Effector memory CD8-positive, alpha-beta T cell (primary cell): ENCODE measurements around the gene COL2A1.

Experiments
- ATAC-seq: fragments of 150-1000 bp; cut with Tn5 transposase; replicated peaks from 2 replicates; pipeline ENCODE4 v1.10.0; 2021; ENCODE audit warnings: mild to moderate bottlenecking, moderate library complexity
- DNase-seq, 3 experiments: peaks; one replicate each; pipeline ENCODE4 v3.0.0; 2021
- H3K27ac Mint-ChIP-seq, 2 donors: one replicate each; pipeline ENCODE4 v1.8.0; 2022; ENCODE audit warnings: mild to moderate bottlenecking in 2 of 2, mixed read lengths in 2 of 2, moderate library complexity in 2 of 2
- H3K27me3 Mint-ChIP-seq, 2 donors: one replicate each; pipeline ENCODE4 v1.8.0; 2022; ENCODE audit warnings: mixed read lengths in 2 of 2
- H3K36me3 Mint-ChIP-seq: one replicate; pipeline ENCODE4 v1.8.0; 2022; ENCODE audit warnings: mild to moderate bottlenecking, moderate library complexity, mixed read lengths; ENCODE audit not compliant: insufficient read depth
- H3K4me1 Mint-ChIP-seq, 2 donors: one replicate each; pipeline ENCODE4 v1.8.0; 2022; ENCODE audit warnings: low read depth in 2 of 2, mixed read lengths in 2 of 2
- H3K4me3 Mint-ChIP-seq, 2 donors: one replicate each; pipeline ENCODE4 v1.8.0; 2022; ENCODE audit warnings: mild to moderate bottlenecking in 2 of 2, mixed read lengths in 2 of 2, moderate library complexity in 2 of 2
- H3K9me3 Mint-ChIP-seq, 2 donors: one replicate each; pipeline ENCODE4 v1.8.0; 2022; ENCODE audit warnings: mixed read lengths in 2 of 2

COL2A1 gene

DNA sequence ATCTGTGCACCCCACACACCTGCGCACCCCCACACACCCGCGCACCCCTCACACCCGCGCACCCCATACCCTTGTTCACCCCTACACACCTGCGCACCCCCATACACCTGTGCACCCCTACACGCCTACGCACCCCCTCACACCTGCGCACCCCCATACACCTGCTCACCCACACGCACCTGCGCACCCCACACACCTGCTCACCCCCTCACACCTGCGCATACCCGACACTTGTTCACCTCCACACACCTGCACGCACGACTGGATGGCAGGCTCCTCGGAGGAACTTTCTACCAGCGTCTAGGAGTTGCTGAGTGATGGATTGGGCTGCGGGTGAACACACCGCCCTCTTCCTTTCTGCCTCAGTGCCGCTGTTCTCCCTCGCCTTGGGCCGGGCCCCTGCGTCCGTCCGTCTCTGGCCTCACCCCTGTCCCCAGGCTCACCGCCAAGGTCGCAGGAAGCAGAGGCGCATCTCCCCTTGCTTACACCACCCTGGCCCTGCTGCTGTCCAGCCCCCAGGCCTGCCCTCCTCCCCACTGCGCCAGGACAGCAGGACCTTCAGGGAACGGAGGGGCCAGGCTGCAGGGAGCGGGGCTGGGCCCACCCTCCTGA is 61.6 kb downstream of the COL2A1 start:
- Mint-ChIP-seq H3K4me1 (peaks cover 8 to 10% of the 10 kb centered on the region in 2 donors), H3K36me3 (peaks cover 3% of the 10 kb centered on the region), H3K27me3 (peaks cover 21 to 59% of the 10 kb centered on the region in 2 donors), H3K9me3 (no peaks in the 10 kb centered on the region), H3K4me3 (no peak overlapping the region), H3K27ac (no peak overlapping the region)
- DNase-seq (no peak), ATAC-seq (no peak)

DNA sequence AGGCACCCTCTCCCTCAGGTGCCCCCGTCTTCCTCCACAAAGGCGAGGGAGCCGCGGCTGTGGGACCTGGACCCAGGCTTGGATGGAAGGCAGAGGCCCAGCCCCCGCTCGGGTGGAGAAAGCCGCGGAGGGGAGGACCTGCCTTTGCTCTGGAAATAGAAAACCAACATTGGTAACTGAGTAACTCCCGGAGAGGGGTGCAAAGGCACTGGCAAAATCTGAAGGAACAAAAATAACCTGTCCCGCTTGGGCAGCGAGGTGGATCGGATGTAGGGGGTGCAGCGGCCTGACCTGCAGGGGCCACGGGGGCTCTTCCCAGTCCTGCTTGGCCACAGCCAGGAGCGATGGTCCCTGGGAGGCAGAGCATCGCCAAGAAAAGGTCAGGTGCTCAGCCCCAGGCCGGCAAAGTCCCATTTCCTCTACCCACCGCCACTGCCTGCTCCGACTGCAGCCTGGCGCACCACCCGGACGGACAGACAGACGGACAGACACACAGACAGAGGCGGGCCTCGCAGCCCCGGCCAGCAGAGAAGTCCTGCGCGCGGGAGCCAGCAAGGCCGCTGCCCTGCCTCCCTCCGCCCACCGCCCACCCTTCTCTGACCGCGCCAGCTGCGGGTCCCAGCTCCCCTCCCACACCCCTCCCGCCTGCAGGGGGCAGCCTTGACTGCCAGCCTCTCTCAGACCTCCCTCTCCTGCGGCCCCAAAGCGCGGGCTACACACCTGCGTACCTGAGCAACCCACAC is 62.2 kb downstream of the COL2A1 start:
- H3K36me3 Mint-ChIP-seq: peaks cover 3% of the 10 kb centered on the region
- H3K4me1 Mint-ChIP-seq: peaks cover 8 to 10% of the 10 kb centered on the region in 2 donors
- no peak overlapping the region for H3K27ac Mint-ChIP-seq
- H3K4me3 Mint-ChIP-seq: no peak overlapping the region
- H3K27me3 Mint-ChIP-seq: peaks cover 21 to 57% of the 10 kb centered on the region in 2 donors
- DNase-seq (peak; percentile 19 to 36 (median 29)), ATAC-seq (peak; percentile 46)
- no peaks in the 10 kb centered on the region for H3K9me3 Mint-ChIP-seq

DNA sequence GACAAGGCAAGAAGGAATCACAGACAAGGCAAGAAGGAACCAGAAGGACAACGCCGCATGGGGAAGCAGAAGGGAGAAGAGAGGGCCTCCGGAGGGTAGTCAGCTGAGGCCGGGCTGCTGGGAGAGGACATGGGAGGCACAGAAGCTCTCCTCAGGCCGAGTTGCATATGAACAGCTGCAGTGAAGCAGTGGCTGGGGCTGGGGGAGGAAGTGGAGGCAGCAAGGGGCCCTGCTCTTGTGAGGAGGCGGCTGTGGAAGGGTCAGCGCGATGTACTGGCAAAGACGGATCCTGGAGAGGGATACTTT is 62.8 kb downstream of the COL2A1 start:
- peaks cover 15 to 51% of the 10 kb centered on the region in 2 donors for H3K27me3 Mint-ChIP-seq
- no peak for DNase-seq
- peaks cover 8 to 10% of the 10 kb centered on the region in 2 donors for H3K4me1 Mint-ChIP-seq
- H3K4me3 Mint-ChIP-seq: no peak overlapping the region
- no peaks in the 10 kb centered on the region for H3K9me3 Mint-ChIP-seq
- H3K27ac Mint-ChIP-seq: no peak overlapping the region
- peaks cover 3% of the 10 kb centered on the region for H3K36me3 Mint-ChIP-seq
- no peak for ATAC-seq

DNA sequence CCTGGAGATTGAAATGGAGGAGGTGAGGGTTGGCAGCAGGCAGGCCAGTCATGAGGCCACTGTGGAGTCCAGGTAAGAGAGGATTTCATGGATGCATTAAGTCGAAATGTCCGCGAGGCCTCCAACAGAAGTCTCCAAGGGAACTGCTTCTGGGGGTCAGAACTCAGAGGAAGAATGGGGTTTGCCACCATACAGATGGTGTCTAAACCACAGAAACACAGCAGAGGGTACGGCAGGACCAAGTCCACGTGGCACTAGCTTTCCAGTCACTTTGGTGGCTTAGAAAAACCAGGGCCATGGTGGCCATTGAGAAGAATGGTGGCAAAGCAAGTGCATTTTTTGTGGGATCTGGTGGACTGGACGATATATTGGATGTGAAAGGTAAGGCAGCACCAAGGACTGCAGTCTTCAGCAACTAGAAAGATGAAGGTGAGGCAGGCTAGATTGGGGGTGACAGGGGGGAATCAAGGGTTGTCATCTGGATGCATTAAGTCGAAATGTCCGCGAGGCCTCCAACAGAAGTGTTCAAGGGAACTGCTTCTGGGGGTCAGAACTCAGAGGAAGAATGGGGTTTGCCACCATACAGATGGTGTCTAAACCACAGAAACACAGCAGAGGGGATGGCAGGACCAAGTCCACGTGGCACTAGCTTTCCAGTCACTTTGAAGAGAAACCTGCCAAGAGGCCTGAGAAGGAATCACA is 63.4 kb downstream of the COL2A1 start:
- Mint-ChIP-seq H3K4me1 (peaks cover 8 to 10% of the 10 kb centered on the region in 2 donors), H3K27ac (no peak overlapping the region), H3K9me3 (no peaks in the 10 kb centered on the region), H3K36me3 (peaks cover 3% of the 10 kb centered on the region), H3K4me3 (no peak overlapping the region), H3K27me3 (peaks cover 12 to 46% of the 10 kb centered on the region in 2 donors)
- DNase-seq (no peak), ATAC-seq (no peak)

DNA sequence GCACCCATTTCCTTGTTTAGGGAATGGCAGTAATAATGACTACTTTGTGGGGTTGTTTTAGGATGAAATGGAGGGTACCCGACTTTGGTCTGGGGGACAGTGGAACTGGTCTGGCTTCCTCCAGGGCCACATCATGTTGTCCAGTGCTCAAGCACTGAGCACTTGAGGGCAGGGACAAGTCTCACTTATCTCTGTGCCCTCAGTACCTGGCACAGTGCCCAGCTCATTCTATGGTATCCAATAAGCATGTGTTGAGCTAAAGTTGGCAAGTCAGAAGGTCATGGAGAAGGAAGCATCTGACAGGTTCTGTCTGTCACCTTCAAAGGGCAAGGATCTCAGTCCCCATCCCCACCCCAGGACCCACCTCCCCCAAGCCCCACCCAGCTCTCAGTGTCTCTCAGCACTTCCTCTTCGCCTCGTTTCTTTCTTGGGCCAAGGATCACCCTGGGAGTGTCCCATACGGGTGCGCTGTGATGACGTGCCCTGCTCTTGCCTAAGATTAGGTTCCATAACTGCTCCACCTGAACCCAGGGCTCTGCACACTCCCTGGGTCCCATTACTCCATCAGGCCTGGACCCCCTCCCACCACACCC is 65.2 kb downstream of the COL2A1 start:
- ATAC-seq: no peak
- no peaks in the 10 kb centered on the region for H3K9me3 Mint-ChIP-seq
- H3K4me1 Mint-ChIP-seq: peaks cover 8 to 10% of the 10 kb centered on the region in 2 donors
- H3K36me3 Mint-ChIP-seq: peaks cover 3% of the 10 kb centered on the region
- H3K4me3 Mint-ChIP-seq: no peak overlapping the region
- peaks cover 12 to 36% of the 10 kb centered on the region in 2 donors for H3K27me3 Mint-ChIP-seq
- DNase-seq: no peak
- no peak overlapping the region for H3K27ac Mint-ChIP-seq

DNA sequence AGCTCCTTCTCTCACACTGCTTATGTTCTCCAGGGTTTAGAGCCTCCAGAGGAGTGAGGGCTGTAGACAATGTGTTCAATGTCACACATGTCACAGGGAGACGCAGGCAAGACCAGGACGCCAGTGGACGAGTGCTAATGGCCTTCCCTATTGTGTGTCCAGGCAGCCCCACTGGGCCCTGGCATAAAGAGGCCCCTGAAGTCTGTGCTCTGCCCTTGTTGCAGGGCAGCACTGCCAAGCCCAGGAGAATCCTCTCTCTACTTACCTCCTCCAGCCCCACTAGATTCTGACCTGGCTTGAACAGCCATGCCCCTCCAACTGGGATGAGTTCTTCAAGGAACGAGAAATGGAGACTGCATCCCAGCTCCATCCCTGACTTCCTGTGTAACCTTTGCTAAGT is 65.7 kb downstream of the COL2A1 start:
- no peak for ATAC-seq
- Mint-ChIP-seq H3K36me3 (peaks cover 3% of the 10 kb centered on the region), H3K27me3 (peaks cover 12 to 32% of the 10 kb centered on the region in 2 donors), H3K4me1 (peaks cover 8 to 10% of the 10 kb centered on the region in 2 donors), H3K9me3 (no peaks in the 10 kb centered on the region), H3K4me3 (no peak overlapping the region), H3K27ac (no peak overlapping the region)
- DNase-seq: no peak

DNA sequence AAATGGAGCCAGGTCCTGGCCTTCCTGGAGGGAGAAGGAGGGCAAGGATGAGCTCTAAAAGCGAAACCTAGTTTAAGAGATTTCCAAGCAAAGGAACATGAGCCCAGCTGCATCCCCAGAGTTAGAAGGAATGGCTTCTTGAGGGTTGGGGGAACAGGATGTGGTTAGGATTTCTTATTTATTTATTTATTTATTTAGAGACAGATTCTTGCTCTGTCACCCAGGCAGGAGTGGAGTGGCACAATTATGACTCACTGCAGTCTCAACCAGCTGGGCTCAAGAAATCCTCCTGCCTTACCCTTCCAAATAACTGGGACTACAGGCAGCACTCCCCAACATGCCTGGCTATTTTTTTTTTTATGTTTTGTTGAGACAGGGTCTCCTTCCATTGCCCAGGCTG is 66.2 kb downstream of the COL2A1 start:
- no peaks in the 10 kb centered on the region for H3K9me3 Mint-ChIP-seq
- peaks cover under 1% of the 10 kb centered on the region for H3K36me3 Mint-ChIP-seq
- ATAC-seq (no peak), DNase-seq (no peak)
- no peak overlapping the region for H3K27ac Mint-ChIP-seq
- peaks cover 12 to 27% of the 10 kb centered on the region in 2 donors for H3K27me3 Mint-ChIP-seq
- no peak overlapping the region for H3K4me3 Mint-ChIP-seq
- H3K4me1 Mint-ChIP-seq: peaks cover 8 to 10% of the 10 kb centered on the region in 2 donors

DNA sequence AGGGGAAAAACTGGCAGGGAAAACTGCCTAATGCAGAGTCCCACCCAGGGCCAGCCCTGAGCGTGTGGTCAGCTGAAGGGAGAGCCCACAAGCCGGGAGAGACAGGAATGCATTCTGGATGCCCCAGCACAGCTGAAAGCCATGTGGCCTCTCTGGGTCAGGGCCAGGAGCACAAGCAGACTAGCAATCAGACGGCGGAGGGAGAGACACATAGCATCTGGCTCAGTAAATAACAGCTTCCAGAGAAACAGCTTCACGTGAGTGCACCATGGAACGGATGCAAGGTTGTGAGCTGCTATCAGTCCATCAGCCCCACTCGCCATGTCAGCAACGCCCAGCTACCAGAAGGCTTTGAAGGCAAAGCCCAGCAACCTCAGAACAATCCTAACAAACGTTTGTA is 69.1 kb downstream of the COL2A1 start:
- Mint-ChIP-seq H3K36me3 (no peaks in the 10 kb centered on the region), H3K27ac (no peak overlapping the region)
- no peak for DNase-seq

DNA sequence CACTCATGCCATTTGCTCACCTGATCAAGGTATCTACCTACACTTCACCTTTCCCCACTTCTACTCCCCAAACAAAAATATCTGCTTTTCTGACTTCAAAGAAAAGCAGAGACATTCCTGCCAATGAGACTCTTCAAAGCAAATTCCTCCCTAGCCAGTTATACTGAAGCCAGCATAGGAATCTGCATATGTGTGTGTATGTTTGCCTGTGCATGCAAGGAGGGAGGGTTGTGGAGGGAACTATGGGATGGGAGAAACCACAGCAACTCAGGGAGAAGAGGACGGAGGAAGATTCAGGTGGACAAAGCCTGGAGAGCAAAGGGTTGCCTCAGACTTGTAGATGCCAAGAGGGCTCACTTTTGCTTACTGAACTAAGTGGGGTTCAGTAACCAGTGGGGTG is 73.1 kb downstream of the COL2A1 start:
- Mint-ChIP-seq H3K4me1 (no peaks in the 10 kb centered on the region), H3K9me3 (no peaks in the 10 kb centered on the region), H3K27me3 (peaks cover 9 to 11% of the 10 kb centered on the region in 2 donors), H3K27ac (no peak overlapping the region), H3K4me3 (no peak overlapping the region), H3K36me3 (no peaks in the 10 kb centered on the region)
- ATAC-seq (no peak), DNase-seq (no peak)

More for the DNA sequence above, 69.1 kb downstream of the COL2A1 start:
- Mint-ChIP-seq H3K27me3 (peaks cover 6 to 12% of the 10 kb centered on the region in 2 donors), H3K4me3 (no peak overlapping the region), H3K9me3 (no peaks in the 10 kb centered on the region), H3K4me1 (no peaks in the 10 kb centered on the region)
- no peak for ATAC-seq

DNA sequence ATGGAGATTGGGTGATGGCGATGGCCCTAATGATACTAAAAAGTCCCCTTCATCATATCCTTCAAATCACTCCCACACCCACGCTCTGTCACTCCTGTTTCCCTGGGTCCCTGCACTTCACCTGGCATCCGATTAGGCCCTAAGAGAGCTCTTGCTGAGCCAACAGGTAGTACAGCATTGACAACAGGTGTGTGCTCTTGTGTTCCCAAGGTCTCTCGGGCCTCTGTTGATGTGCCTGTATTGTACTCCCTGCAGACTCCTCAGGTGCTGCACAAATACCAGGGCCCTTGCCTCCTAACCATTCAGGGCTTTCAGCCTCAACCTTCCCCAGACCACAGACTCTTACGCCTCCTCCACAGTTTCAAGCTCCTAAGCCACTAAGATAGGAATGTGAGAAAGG is 73.6 kb downstream of the COL2A1 start:
- H3K36me3 Mint-ChIP-seq: no peaks in the 10 kb centered on the region
- peaks cover 9 to 11% of the 10 kb centered on the region in 2 donors for H3K27me3 Mint-ChIP-seq
- H3K4me3 Mint-ChIP-seq: no peak overlapping the region
- no peak overlapping the region for H3K27ac Mint-ChIP-seq
- no peaks in the 10 kb centered on the region for H3K9me3 Mint-ChIP-seq
- DNase-seq (no peak), ATAC-seq (no peak)
- no peaks in the 10 kb centered on the region for H3K4me1 Mint-ChIP-seq

DNA sequence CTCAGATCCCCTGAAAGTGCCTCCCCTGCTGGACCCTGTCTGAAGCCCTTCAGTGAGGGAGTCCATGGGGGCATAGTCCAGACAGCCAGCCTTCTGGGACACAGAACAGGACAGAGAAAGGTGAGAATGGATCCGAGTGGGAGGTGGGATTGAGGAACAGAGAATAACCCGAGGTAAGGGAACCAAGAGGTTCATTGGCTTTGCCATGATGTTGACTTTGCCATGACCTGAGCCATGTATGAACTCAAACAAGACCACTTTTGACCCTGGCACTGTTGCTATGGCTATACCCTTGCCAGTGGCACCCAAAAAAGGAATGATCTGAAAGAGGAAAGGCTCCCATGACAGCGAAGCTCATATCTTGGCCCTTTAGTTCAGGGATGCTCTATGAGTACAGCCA is 76.9 kb downstream of the COL2A1 start:
- H3K27ac Mint-ChIP-seq: no peak overlapping the region
- no peak overlapping the region for H3K4me3 Mint-ChIP-seq
- H3K27me3 Mint-ChIP-seq: peaks cover 24 to 37% of the 10 kb centered on the region in 2 donors
- H3K4me1 Mint-ChIP-seq: no peaks in the 10 kb centered on the region
- ATAC-seq: no peak
- H3K36me3 Mint-ChIP-seq: no peaks in the 10 kb centered on the region
- no peak for DNase-seq
- no peaks in the 10 kb centered on the region for H3K9me3 Mint-ChIP-seq
